Measurements from ENCODE around the gene CR1L. TPM values are rescaled to one million over a fixed set of nuclear protein-coding genes. Genes with fewer than 3 reads are reported as not detected.
"Not testable (repeated sequence)": the region's sequence is repeated elsewhere in the genome, so short reads cannot be mapped to it uniquely, and the experiment has no call there.

CR1L gene
- total RNA-seq, 2 donors from 2014 or later = not detected

DNA sequence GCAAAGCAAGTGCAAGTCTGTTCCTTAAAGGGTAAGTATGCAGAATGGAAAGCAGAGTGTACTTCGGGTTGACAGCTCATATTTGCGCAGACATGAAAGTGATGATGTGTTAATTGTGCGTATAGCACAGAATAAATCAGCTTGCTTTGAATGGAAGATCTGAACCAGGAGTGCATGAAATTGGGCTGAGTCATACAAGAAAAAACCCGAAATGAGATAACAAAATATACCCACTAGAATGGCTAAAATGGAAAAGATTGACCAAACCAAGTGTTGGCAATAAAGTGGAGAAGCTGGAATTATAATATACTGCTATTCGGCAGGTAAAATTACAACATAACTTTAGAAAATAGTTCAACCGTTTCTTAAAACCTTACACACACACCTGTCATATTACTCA is 28.5 kb downstream of the CR1L start:
- TF ChIP-seq POLR2AphosphoS5 (IDR thresholded peaks at IDR 0.05) (no peak), POLR2A (IDR thresholded peaks at IDR 0.05) (no peak)
- TF ChIP-seq, protein P1, sequence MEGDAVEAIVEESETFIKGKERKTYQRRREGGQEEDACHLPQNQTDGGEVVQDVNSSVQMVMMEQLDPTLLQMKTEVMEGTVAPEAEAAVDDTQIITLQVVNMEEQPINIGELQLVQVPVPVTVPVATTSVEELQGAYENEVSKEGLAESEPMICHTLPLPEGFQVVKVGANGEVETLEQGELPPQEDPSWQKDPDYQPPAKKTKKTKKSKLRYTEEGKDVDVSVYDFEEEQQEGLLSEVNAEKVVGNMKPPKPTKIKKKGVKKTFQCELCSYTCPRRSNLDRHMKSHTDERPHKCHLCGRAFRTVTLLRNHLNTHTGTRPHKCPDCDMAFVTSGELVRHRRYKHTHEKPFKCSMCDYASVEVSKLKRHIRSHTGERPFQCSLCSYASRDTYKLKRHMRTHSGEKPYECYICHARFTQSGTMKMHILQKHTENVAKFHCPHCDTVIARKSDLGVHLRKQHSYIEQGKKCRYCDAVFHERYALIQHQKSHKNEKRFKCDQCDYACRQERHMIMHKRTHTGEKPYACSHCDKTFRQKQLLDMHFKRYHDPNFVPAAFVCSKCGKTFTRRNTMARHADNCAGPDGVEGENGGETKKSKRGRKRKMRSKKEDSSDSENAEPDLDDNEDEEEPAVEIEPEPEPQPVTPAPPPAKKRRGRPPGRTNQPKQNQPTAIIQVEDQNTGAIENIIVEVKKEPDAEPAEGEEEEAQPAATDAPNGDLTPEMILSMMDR (IDR thresholded peaks at IDR 0.05) = no peak

DNA sequence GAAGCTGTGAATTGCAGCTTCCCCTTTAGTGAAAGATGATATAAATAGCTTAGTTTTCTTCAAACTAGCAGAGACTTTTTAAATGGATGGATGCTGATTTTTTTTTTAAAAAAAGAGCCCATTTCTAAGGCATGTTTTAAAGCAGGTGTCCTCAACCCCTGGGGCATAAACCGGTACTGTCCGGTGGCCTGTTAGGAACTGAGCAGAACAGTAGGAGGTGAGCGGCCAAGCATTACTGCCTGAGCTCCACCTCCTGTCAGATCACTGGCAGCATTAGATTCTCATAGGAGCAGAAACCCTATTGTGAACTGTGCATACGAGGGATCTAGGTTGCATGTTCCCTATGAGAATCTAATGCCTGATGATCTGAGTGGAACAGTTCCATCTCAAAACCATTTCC is 31.2 kb downstream of the CR1L start:
- intact Hi-C loops (cut with DNase I) = no loop called here
- WGBS = 82% methylated on average over 4 of the region's 4 CpGs
- TF ChIP-seq POLR2A (IDR thresholded peaks at IDR 0.05) (no peak), POLR2AphosphoS5 (IDR thresholded peaks at IDR 0.05) (no peak)
- TF ChIP-seq, protein P1 (IDR thresholded peaks at IDR 0.05) = no peak

More for the DNA sequence above, 28.5 kb downstream of the CR1L start:
- no peak overlapping the region for H3K27ac ChIP-seq
- intact Hi-C loops (cut with DNase I) = no loop called here
- no peaks in the 10 kb centered on the region for H3K9me3 ChIP-seq
- no peaks in the 10 kb centered on the region for H3K4me1 ChIP-seq (replicated peaks)
- H3K36me3 ChIP-seq = no peaks in the 10 kb centered on the region
- WGBS = 63% methylated on average over 6 of the region's 6 CpGs
- H3K27me3 ChIP-seq (replicated peaks; ENCODE audit: insufficient read depth) = no peaks in the 10 kb centered on the region
- no peak overlapping the region for H3K4me3 ChIP-seq
- DNase-seq (ENCODE audit: low spot score) = no peak

DNA sequence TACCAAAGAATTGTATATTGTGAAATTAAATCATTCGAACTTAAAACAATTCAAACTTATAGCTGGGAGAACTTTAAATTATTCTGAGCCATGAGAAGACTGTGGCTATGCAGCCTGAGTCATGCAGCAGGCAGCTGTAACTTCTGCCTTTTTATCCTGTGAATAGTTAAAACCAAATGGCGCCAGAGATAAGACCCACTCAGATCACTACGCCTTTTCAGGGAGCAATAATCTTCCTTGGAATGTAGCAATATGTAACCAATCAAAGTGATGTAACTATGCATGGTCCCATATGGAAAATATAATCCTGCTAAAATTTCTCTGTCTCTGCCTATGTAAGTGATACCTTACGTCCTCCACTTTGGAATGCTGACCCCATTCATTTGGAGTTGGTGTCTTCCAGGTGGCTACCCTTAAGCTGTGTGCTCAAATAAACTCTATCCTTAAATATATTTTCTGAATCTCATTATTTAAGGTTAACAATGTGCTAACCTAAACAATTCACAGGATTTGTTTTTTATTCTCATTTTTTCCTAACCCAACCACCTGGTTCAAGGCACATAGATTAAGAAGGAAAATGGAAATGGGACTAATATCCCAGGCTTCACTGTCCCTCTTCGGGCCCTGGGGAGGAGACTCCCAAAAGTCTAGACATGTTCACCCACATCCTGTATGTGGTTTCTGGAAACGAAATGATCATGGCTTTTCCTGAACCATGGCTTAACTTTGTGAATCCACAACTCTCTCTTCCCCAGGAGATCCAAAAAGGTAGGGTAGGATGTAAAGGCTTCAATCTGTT is 35.9 kb downstream of the CR1L start:
- H3K27ac ChIP-seq; H3K4me3 ChIP-seq; DNase-seq (ENCODE audit: low spot score); H3K4me1 ChIP-seq (replicated peaks); H3K9me3 ChIP-seq; intact Hi-C loops (cut with DNase I); H3K27me3 ChIP-seq (replicated peaks; ENCODE audit: insufficient read depth); H3K36me3 ChIP-seq: not testable (repeated sequence)
- WGBS = 75% methylated on average over 6 of the region's 6 CpGs

More for the DNA sequence above, 31.2 kb downstream of the CR1L start:
- DNase-seq (ENCODE audit: low spot score) = no peak
- Histone ChIP-seq H3K27ac (no peak overlapping the region), H3K27me3 (replicated peaks; ENCODE audit: insufficient read depth) (no peaks in the 10 kb centered on the region), H3K36me3 (no peaks in the 10 kb centered on the region), H3K4me1 (replicated peaks) (no peaks in the 10 kb centered on the region), H3K4me3 (no peak overlapping the region), H3K9me3 (no peaks in the 10 kb centered on the region)

DNA sequence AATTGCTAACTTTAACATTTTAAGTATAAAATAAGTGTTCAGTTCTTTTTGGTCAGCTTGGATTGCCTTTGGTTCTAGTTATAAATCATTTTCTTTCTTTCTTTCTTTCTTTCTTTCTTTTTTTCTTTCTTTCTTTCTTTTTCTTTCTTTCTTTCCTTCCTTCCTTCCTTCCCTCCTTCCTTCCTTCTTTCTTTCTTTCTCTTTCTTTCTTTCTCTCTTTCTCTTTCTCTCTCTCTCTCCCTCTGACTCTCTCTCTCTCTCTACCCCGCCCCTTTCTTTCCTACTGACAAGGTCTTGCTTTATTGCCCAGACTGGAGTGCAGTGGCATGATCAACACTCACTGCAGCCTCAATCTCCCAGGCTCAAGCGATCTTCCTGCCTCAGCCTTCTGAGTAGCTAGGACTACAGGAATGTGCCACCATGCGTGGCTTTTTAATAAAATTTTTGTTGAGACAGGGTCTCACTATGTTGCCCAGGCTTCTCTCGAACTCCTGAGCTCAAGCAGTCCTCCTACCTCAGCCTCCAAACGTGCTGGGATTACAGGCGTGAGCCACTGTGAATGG is 38.0 kb downstream of the CR1L start:
- WGBS = 84% methylated on average over 6 of the region's 6 CpGs
- intact Hi-C loops (cut with DNase I) = not testable (repeated sequence)

DNA sequence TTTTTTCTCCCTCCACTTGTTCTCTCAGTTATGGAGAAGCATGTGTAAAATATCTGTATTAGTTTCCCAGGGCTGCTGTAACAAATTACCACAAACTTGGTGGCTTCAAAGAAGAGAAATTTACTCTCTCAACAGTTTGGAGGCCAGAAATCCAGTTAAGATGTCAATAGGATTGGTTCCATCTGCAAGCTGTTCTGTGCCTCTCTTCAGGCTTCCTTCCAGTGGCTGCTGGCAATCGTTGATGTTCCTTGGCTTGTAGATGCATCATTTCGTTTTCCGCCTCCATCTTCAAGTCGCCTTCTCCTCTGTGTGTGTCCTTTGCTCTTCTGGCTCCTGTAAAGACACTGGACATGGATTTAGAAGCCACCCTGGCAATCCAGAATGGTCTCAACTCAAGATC is 45.6 kb downstream of the CR1L start:
- H3K27me3 ChIP-seq (replicated peaks; ENCODE audit: insufficient read depth); H3K9me3 ChIP-seq; H3K36me3 ChIP-seq; H3K4me1 ChIP-seq (replicated peaks); intact Hi-C loops (cut with DNase I); H3K4me3 ChIP-seq; DNase-seq (ENCODE audit: low spot score); H3K27ac ChIP-seq: not testable (repeated sequence)
- 87% methylated on average over 4 of the region's 4 CpGs for WGBS

More for the DNA sequence above, 38.0 kb downstream of the CR1L start:
- not testable (repeated sequence) for DNase-seq (ENCODE audit: low spot score); H3K4me1 ChIP-seq (replicated peaks); H3K27ac ChIP-seq; H3K36me3 ChIP-seq; H3K4me3 ChIP-seq; H3K9me3 ChIP-seq; H3K27me3 ChIP-seq (replicated peaks; ENCODE audit: insufficient read depth)

DNA sequence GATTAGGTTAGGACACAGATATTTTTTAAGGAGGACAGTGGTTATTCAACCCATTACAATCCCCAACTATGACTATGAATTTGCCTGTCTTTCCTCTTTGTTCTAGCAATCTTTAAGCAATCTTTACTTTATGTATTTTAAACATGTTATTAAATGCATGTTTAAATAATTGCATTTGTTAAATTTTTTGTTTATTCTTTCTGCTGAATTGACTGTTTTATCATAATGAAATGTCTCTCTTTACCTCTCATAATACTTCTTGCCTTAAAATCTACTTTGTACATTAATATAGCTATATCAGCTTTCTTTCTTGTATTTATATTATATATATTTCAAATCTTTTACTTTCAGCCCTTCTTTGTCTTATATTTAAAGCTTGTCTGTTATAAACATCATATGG is 46.1 kb downstream of the CR1L start:
- Histone ChIP-seq H3K9me3 (no peaks in the 10 kb centered on the region), H3K36me3 (no peaks in the 10 kb centered on the region), H3K27ac (no peak overlapping the region), H3K27me3 (replicated peaks; ENCODE audit: insufficient read depth) (no peaks in the 10 kb centered on the region), H3K4me1 (replicated peaks) (no peaks in the 10 kb centered on the region), H3K4me3 (no peak overlapping the region)
- intact Hi-C loops (cut with DNase I) = no loop called here
- TF ChIP-seq, protein P1 (IDR thresholded peaks at IDR 0.05) = no peak
- TF ChIP-seq POLR2A (IDR thresholded peaks at IDR 0.05) = no peak
- TF ChIP-seq POLR2AphosphoS5 (IDR thresholded peaks at IDR 0.05) = no peak
- DNase-seq (ENCODE audit: low spot score) = no peak
